ENCODE measurements around the gene ADAM30. TPM values are rescaled to one million over a fixed set of nuclear protein-coding genes. Genes with fewer than 3 reads are reported as not detected.

The ADAM30 gene
- total RNA-seq (not detected), polyA plus RNA-seq (not detected)
- long read RNA-seq, donor 1, result 0 reads
- long read RNA-seq, donor 2, result 0 reads

- Histone ChIP-seq H3K4me1 (no peaks in the 10 kb centered on the region), H3K36me3 (no peaks in the 10 kb centered on the region), H3K9me3 (no peaks in the 10 kb centered on the region), H3K4me3 (no peak within 1 kb of the TSS), H3K27ac (no peak within 1 kb of the TSS), H3K27me3 (replicated peaks in 1 of 7) (peaks cover 0 to 5% (median 0%) of the 10 kb centered on the region in 7 donors)
- no peak for DNase-seq
- intact Hi-C loops (cut with DNase I; ENCODE audit: low total_unique reads), result no loop called here
- TF ChIP-seq POLR2AphosphoS5 (IDR thresholded peaks at IDR 0.05), result no peak
- no peak for TF ChIP-seq POLR2A (IDR thresholded peaks at IDR 0.05)
- 52 to 69% (median 63%) methylated on average over 23 to 24 of the region's 24 CpGs for WGBS, 5 donors
Observed at GRCh38 chr1:119896303-119896702, at the start of gene ADAM30. TSS of gene ADAM30 (minus strand) at chr1:119896515. CDS start at chr1:119896336, 179 bp downstream.

- WGBS, 5 donors, result 67 to 81% (median 71%) methylated on average over 2 of the region's 2 CpGs
- Histone ChIP-seq H3K27ac (no peak overlapping the region), H3K4me1 (peaks cover 0 to 6% (median 0%) of the 10 kb centered on the region in 6 donors), H3K4me3 (no peak overlapping the region), H3K27me3 (replicated peaks in 1 of 7) (no peaks in the 10 kb centered on the region), H3K36me3 (peaks cover 5 to 80% (median 41%) of the 10 kb centered on the region in 6 donors), H3K9me3 (no peaks in the 10 kb centered on the region)
- no peak for TF ChIP-seq POLR2AphosphoS5 (IDR thresholded peaks at IDR 0.05)
- no peak for TF ChIP-seq CTCF (IDR thresholded peaks at IDR 0.05 in 8 of 11, conservative IDR thresholded peaks at IDR 0.05 in 3 of 11)
- TF ChIP-seq POLR2A (IDR thresholded peaks at IDR 0.05), result no peak
- intact Hi-C loops (cut with DNase I; ENCODE audit: low total_unique reads), result no loop called here
- no peak for DNase-seq
Observed at GRCh38 chr1:119943216-119943615, 46.9 kb upstream of the ADAM30 start.

- H3K9me3 ChIP-seq, result no peaks in the 10 kb centered on the region
- intact Hi-C loops (cut with DNase I; ENCODE audit: low total_unique reads), result no loop called here
- H3K27me3 ChIP-seq (replicated peaks in 1 of 7), result no peaks in the 10 kb centered on the region
- H3K4me3 ChIP-seq, result no peak overlapping the region
- TF ChIP-seq POLR2AphosphoS5 (IDR thresholded peaks at IDR 0.05), result peak in 1 of 3 donors; percentile 11
- TF ChIP-seq POLR2A (IDR thresholded peaks at IDR 0.05), result no peak
- 90 to 96% (median 93%) methylated on average over 4 of the region's 4 CpGs for WGBS, 5 donors
- H3K27ac ChIP-seq, result no peak overlapping the region
- H3K4me1 ChIP-seq, result peaks cover 0 to 6% (median 0%) of the 10 kb centered on the region in 6 donors
- no peak for DNase-seq
- peaks cover 7 to 86% (median 54%) of the 10 kb centered on the region in 6 donors for H3K36me3 ChIP-seq
Observed at GRCh38 chr1:119941392-119941791, 45.1 kb upstream of the ADAM30 start.

GRCh38 chr1:119940697-119941096, 44.4 kb upstream of the ADAM30 start:
- H3K4me3 ChIP-seq, result no peak overlapping the region
- H3K9me3 ChIP-seq, result no peaks in the 10 kb centered on the region
- H3K36me3 ChIP-seq, result peaks cover 7 to 93% (median 61%) of the 10 kb centered on the region in 6 donors
- H3K27me3 ChIP-seq (replicated peaks in 1 of 7), result no peaks in the 10 kb centered on the region
- no peak for DNase-seq
- TF ChIP-seq CTCF (IDR thresholded peaks at IDR 0.05 in 8 of 11, conservative IDR thresholded peaks at IDR 0.05 in 3 of 11) (no peak), POLR2A (IDR thresholded peaks at IDR 0.05) (no peak), POLR2AphosphoS5 (IDR thresholded peaks at IDR 0.05) (no peak)
- no peak overlapping the region for H3K27ac ChIP-seq
- peaks cover 0 to 5% (median 0%) of the 10 kb centered on the region in 6 donors for H3K4me1 ChIP-seq
- intact Hi-C loops (cut with DNase I; ENCODE audit: low total_unique reads), result no loop called here

- intact Hi-C loops (cut with DNase I; ENCODE audit: low total_unique reads), result no loop called here
- no peak overlapping the region for H3K27ac ChIP-seq
Observed at GRCh38 chr1:119937198-119937597, 40.9 kb upstream of the ADAM30 start.

More at GRCh38 chr1:119937198-119937597, 40.9 kb upstream of the ADAM30 start:
- H3K4me1 ChIP-seq, result no peaks in the 10 kb centered on the region
- DNase-seq, result no peak
- peaks cover 15 to 100% (median 92%) of the 10 kb centered on the region in 6 donors for H3K36me3 ChIP-seq
- no peaks in the 10 kb centered on the region for H3K27me3 ChIP-seq (replicated peaks in 1 of 7)
- no peak overlapping the region for H3K4me3 ChIP-seq
- WGBS, 5 donors, result 91 to 97% (median 96%) methylated on average over 5 of the region's 5 CpGs
- H3K9me3 ChIP-seq, result peaks cover 8 to 21% (median 17%) of the 10 kb centered on the region in 8 donors
- no peak for TF ChIP-seq CTCF (IDR thresholded peaks at IDR 0.05 in 8 of 11, conservative IDR thresholded peaks at IDR 0.05 in 3 of 11)
- TF ChIP-seq POLR2A (IDR thresholded peaks at IDR 0.05), result no peak
- TF ChIP-seq POLR2AphosphoS5 (IDR thresholded peaks at IDR 0.05), result no peak

Data from spleen (tissue), 13 donors.